Endothelial cell of umbilical vein (primary cell): Measurements from ENCODE around the gene RNF133. TPM values are rescaled to one million over a fixed set of nuclear protein-coding genes. Genes with fewer than 3 reads are reported as not detected.

Experiments
- BruUV-seq: library from RNA; stranded (reverse); fragments of 400-500 nt; replicated peaks from 2 replicates; lab custom pipeline; 2021; lab: Mats Ljungman, UMichigan
- CTCF ChIA-PET: fragments of 300-600, 350-600 bp; sonication (Branson Sonifier 250); formaldehyde crosslinking; loops from one replicate; lab custom pipeline; 2021; ENCODE audit warnings: antibody characterized with exemption, inconsistent platforms; lab: Charles Lee
- POLR2A ChIA-PET: fragments of 300-600, 350-600 bp; sonication (Branson Sonifier 250); formaldehyde crosslinking; loops from one replicate; lab custom pipeline; 2021; ENCODE audit warnings: antibody characterized with exemption, inconsistent platforms; lab: Charles Lee
- DNase-seq: peaks from one replicate; pipeline ENCODE4 v3.0.0-alpha.2; 2011; ENCODE audit warnings: low read depth, low spot score
- FAIRE-seq: peaks from 2 replicates; lab custom pipeline; 2011; peaks lifted over from hg19 to GRCh38; lab: Jason Lieb, UNC
- H2AFZ ChIP-seq: 2 replicates; pipeline ENCODE4 v1.6.0; 2012; ENCODE audit warnings: low read depth, low read length, control low read depth, inconsistent platforms
- H3K27ac ChIP-seq: 2 replicates; pipeline ENCODE4 v1.5.1; 2011; ENCODE audit warnings: low read depth, mild to moderate bottlenecking, control low read depth, low read length, moderate library complexity; ENCODE audit not compliant: insufficient read depth
- H3K27me3 ChIP-seq, 2 experiments: 2 replicates each; pipeline versions ENCODE4 v1.6.0 to v1.6.1; 2011; ENCODE audit warnings: low read length in 2 of 2, mixed read lengths in 1 of 2; ENCODE audit not compliant: control insufficient read depth in 2 of 2, insufficient read depth in 2 of 2
- H3K36me3 ChIP-seq, 2 experiments: 2 replicates in 1 of 2; 3 replicates in 1 of 2; pipeline ENCODE4 v1.5.1; 2011; ENCODE audit warnings: low read length in 2 of 2, mild to moderate bottlenecking in 1 of 2, moderate library complexity in 1 of 2; ENCODE audit not compliant: control insufficient read depth in 2 of 2, insufficient read depth in 2 of 2; ENCODE audit errors: extremely low read depth in 1 of 2
- H3K4me1 ChIP-seq: 3 replicates; pipeline ENCODE4 v1.5.1; 2011; ENCODE audit warnings: mild to moderate bottlenecking, low read length; ENCODE audit not compliant: control insufficient read depth, insufficient read depth; ENCODE audit errors: extremely low read depth
- H3K4me2 ChIP-seq: 2 replicates; pipeline ENCODE4 v1.6.1; 2011; ENCODE audit warnings: low read length, control low read depth, mixed read lengths; ENCODE audit not compliant: insufficient read depth
- H3K4me3 ChIP-seq, 3 experiments: fragments of 200-600 bp in 1 of 3; sonication (generic), shearing (Covaris generic) in 1 of 3; replicated peaks in 1 of 3; 2 replicates each; pipeline ENCODE4 v1.5.1; 2011 to 2016; ENCODE audit warnings: control low read depth in 3 of 3, low read length in 3 of 3, mild to moderate bottlenecking in 2 of 3, inconsistent platforms in 1 of 3, low read depth in 1 of 3, moderate library complexity in 1 of 3; ENCODE audit not compliant: insufficient read depth in 1 of 3
- H3K79me2 ChIP-seq: 2 replicates; pipeline ENCODE4 v1.6.0; 2012; ENCODE audit warnings: low read length, inconsistent platforms; ENCODE audit not compliant: control insufficient read depth, insufficient read depth
- H3K9ac ChIP-seq: replicated peaks from 2 replicates; pipeline ENCODE3; 2011; ENCODE audit warnings: low read length, control low read depth; ENCODE audit not compliant: insufficient read depth; ENCODE audit errors: extremely low read depth
- H3K9me1 ChIP-seq: replicated peaks from 3 replicates; pipeline ENCODE4 v1.6.0; 2011; ENCODE audit warnings: mild to moderate bottlenecking, low read length; ENCODE audit not compliant: control insufficient read depth, insufficient read depth; ENCODE audit errors: extremely low read depth
- H3K9me3 ChIP-seq: replicated peaks from 2 replicates; pipeline ENCODE4 v1.5.1; 2012; ENCODE audit warnings: low read length, inconsistent platforms; ENCODE audit not compliant: control insufficient read depth, insufficient read depth
- H4K20me1 ChIP-seq: replicated peaks from 2 replicates; pipeline ENCODE3; 2011; ENCODE audit warnings: mild to moderate bottlenecking, low read length; ENCODE audit not compliant: control insufficient read depth, insufficient read depth; ENCODE audit errors: extremely low read depth
- EZH2 ChIP-seq: IDR thresholded peaks from 2 replicates; pipeline ENCODE4 v1.6.1; 2012; ENCODE audit warnings: borderline replicate concordance, low read depth, mild to moderate bottlenecking, moderate library complexity, low read length, inconsistent platforms; ENCODE audit not compliant: severe bottlenecking
- FOS ChIP-seq: IDR thresholded peaks from 2 replicates; pipeline ENCODE4 v1.6.1; 2011; ENCODE audit warnings: mild to moderate bottlenecking, low read length, moderate library complexity, borderline replicate concordance; ENCODE audit not compliant: insufficient read depth
- JUN ChIP-seq: IDR thresholded peaks from 2 replicates; pipeline ENCODE4 v1.6.1; 2011; ENCODE audit warnings: borderline replicate concordance, low read depth; ENCODE audit not compliant: insufficient read length, insufficient read depth
- MAX ChIP-seq: IDR thresholded peaks from 2 replicates; pipeline ENCODE4 v1.6.1; 2011; ENCODE audit not compliant: insufficient read depth, insufficient read length
- MYC ChIP-seq: IDR thresholded peaks from one replicate; pipeline ENCODE4 v1.6.1; 2011; ENCODE audit warnings: mild to moderate bottlenecking, low read depth, low read length
- POLR2A ChIP-seq: IDR thresholded peaks from 2 replicates; pipeline ENCODE4 v1.6.1; 2012; ENCODE audit warnings: low read depth, mild to moderate bottlenecking, control low read depth, low read length
- POLR2AphosphoS5 ChIP-seq: IDR thresholded peaks from 2 replicates; pipeline ENCODE4 v1.6.1; 2012; ENCODE audit warnings: low read depth, mild to moderate bottlenecking, control low read depth, low read length, moderate library complexity; ENCODE audit not compliant: insufficient read depth
- dilution Hi-C: fragments of 300-500 bp; cut with MboI; formaldehyde crosslinking; loops from one replicate; pipeline ENCODE4 v1.15.0; 2019; ENCODE audit warnings: low sequenced_read_pairs; ENCODE audit not compliant: extremely low pct_ligation_motif_present
- intact Hi-C: fragments of 100-400 bp; cut with micrococcal nuclease; formaldehyde crosslinking; loops from one replicate; pipeline ENCODE4 v1.10.0; 2022
- polyA plus RNA-seq, 4 experiments: library from polyadenylated mRNA; depleted of rRNA in 3 of 4; stranded (reverse) in 3 of 4; unstranded in 1 of 4; fragments of >200 nt; gene quantifications; 2 replicates each; pipeline versions ENCODE4 v1.2.1 to v1.2.3, GENCODE V29; 2011 to 2012; ENCODE audit warnings: missing spikeins in 1 of 4
- total RNA-seq: library from RNA; stranded (reverse); gene quantifications from 2 replicates; pipeline ENCODE4 v1.2.3, GENCODE V29; 2021
- TF ChIP-seq, protein P1 (sequence below), 2 donors: IDR thresholded peaks; 1 replicate in 1 of 2; 2 replicates in 1 of 2; pipeline ENCODE4 v1.5.1; 2011; ENCODE audit warnings: low read length in 2 of 2, mild to moderate bottlenecking in 2 of 2, moderate library complexity in 2 of 2, control low read depth in 1 of 2, inconsistent platforms in 1 of 2, low read depth in 1 of 2; ENCODE audit not compliant: insufficient read depth in 1 of 2; ENCODE audit errors: extremely low read depth in 1 of 2

Gene RNF133
- total and polyA plus RNA-seq, 2 donors (not counting 3 experiments of a cell fraction or from before 2014, with no cell fraction given), result 0.93 TPM; not detected in 1

GRCh38 chr7:122688400-122688998, 10.4 kb downstream of the RNF133 start:
- Histone ChIP-seq H3K4me3 (no peak overlapping the region), H3K9me3 (no peaks in the 10 kb centered on the region), H3K4me1 (no peaks in the 10 kb centered on the region), H3K36me3 (no peaks in the 10 kb centered on the region), H3K79me2 (no peaks in the 10 kb centered on the region), H3K27me3 (no peaks in the 10 kb centered on the region), H3K27ac (no peak overlapping the region), H2AFZ (no peak overlapping the region), H3K9ac (no peak overlapping the region), H3K4me2 (no peak overlapping the region), H4K20me1 (no peaks in the 10 kb centered on the region), H3K9me1 (no peaks in the 10 kb centered on the region)
- TF ChIP-seq POLR2A (no peak), JUN (no peak), MYC (no peak), MAX (no peak), EZH2 (no peak), POLR2AphosphoS5 (no peak), FOS (no peak)
- TF ChIP-seq, protein P1, sequence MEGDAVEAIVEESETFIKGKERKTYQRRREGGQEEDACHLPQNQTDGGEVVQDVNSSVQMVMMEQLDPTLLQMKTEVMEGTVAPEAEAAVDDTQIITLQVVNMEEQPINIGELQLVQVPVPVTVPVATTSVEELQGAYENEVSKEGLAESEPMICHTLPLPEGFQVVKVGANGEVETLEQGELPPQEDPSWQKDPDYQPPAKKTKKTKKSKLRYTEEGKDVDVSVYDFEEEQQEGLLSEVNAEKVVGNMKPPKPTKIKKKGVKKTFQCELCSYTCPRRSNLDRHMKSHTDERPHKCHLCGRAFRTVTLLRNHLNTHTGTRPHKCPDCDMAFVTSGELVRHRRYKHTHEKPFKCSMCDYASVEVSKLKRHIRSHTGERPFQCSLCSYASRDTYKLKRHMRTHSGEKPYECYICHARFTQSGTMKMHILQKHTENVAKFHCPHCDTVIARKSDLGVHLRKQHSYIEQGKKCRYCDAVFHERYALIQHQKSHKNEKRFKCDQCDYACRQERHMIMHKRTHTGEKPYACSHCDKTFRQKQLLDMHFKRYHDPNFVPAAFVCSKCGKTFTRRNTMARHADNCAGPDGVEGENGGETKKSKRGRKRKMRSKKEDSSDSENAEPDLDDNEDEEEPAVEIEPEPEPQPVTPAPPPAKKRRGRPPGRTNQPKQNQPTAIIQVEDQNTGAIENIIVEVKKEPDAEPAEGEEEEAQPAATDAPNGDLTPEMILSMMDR (IDR thresholded peaks at IDR 0.05; ENCODE audit: extremely low read depth in 1 of 2, insufficient read depth in 1 of 2, low read depth in 1 of 2, low read length in 2 of 2), result no peak
- DNase-seq (no peak), FAIRE-seq (no peak)
- intact Hi-C loops (no loop called here), dilution Hi-C loops (no loop called here)
- ChIA-PET CTCF (interaction anchor here (2.1 kb wide), 1 partner anchor 12 kb away, joined by 6 read pairs; no protein-coding TSS in a partner anchor), POLR2A (no interaction called here)
- BruUV-seq, result no TSS peak
